Sigmoid colon (tissue), 7 donors: ENCODE measurements around the gene ARL5A. TPM values are rescaled to one million over a fixed set of nuclear protein-coding genes. Genes with fewer than 3 reads are reported as not detected.

Experiments used
- DNase-seq: peaks from one replicate; pipeline ENCODE4 v3.0.0-alpha.2; 2019
- H3K27ac ChIP-seq, 4 donors: fragments of 200-600 bp; sonication (generic); one replicate each; pipeline ENCODE4 v1.5.1; 2016 to 2019; ENCODE audit warnings: mild to moderate bottlenecking in 1 of 4
- H3K27me3 ChIP-seq, 3 donors: fragments of 200-600 bp; sonication (generic); one replicate each; pipeline ENCODE4 v1.5.1; 2019; ENCODE audit warnings: mild to moderate bottlenecking in 1 of 3
- H3K36me3 ChIP-seq, 4 donors: fragments of 200-600 bp; sonication (generic); one replicate each; pipeline ENCODE4 v1.5.1; 2016 to 2019
- H3K4me1 ChIP-seq, 4 donors: fragments of 200-600 bp; sonication (generic); one replicate each; pipeline ENCODE4 v1.5.1; 2017 to 2019
- H3K4me3 ChIP-seq, 4 donors: fragments of 200-600 bp; sonication (generic); one replicate each; pipeline ENCODE4 v1.5.1; 2017 to 2019; ENCODE audit warnings: mild to moderate bottlenecking in 2 of 4, moderate library complexity in 1 of 4
- H3K9me3 ChIP-seq, 4 donors: fragments of 200-600 bp in 3 of 4; sonication (generic) in 3 of 4; one replicate each; pipeline versions ENCODE4 v1.5.1 to v1.6.1; 2013 to 2019
- EP300 ChIP-seq, 4 donors: sonication (generic); formaldehyde crosslinking; IDR thresholded peaks; one replicate each; pipeline ENCODE4 v1.6.1; 2017; ENCODE audit warnings: antibody characterized with exemption in 4 of 4
- POLR2A ChIP-seq, 2 donors: fragments of 450-650 bp; IDR thresholded peaks; one replicate each; pipeline ENCODE4 v1.6.1; 2016; ENCODE audit warnings: antibody characterized with exemption in 2 of 2, mild to moderate bottlenecking in 2 of 2, moderate library complexity in 2 of 2
- POLR2AphosphoS5 ChIP-seq, 4 donors: sonication (generic); formaldehyde crosslinking; IDR thresholded peaks; one replicate each; pipeline ENCODE4 v1.6.1; 2017; ENCODE audit warnings: antibody characterized with exemption in 4 of 4
- WGBS, 2 donors: extraction: QIAGEN DNeasy Blood & Tissue Kit; methylation state at CpG; one replicate each; pipeline ENCODE4 v1.1.7; 2013; 5-methylcytosine and 5-hydroxymethylcytosine counted together
- intact Hi-C: fragments of 100-400 bp; cut with DNase I; formaldehyde crosslinking; loops from one replicate; pipeline ENCODE4 v1.15.1; 2023
- polyA plus RNA-seq, 3 donors: library from polyadenylated mRNA; stranded (reverse); fragments of 200-250 nt; gene quantifications; one replicate each; pipeline ENCODE4 v1.2.3, GENCODE V29; 2013
- total RNA-seq, 4 donors: library from RNA; depleted of rRNA; stranded (reverse); fragments of >200 nt; gene quantifications; one replicate each; pipeline ENCODE4 v1.1.0, GENCODE V29; 2016
- TF ChIP-seq, protein P1 (sequence below), 4 experiments: fragments of 450-650 bp in 3 of 4; fragments of 200-600 bp in 1 of 4; IDR thresholded peaks; one replicate each; pipeline ENCODE4 v1.5.1; 2016 to 2019; ENCODE audit warnings: antibody characterized with exemption in 4 of 4, mild to moderate bottlenecking in 3 of 4, moderate library complexity in 2 of 4
- donor health status: healthy with polysubstance abuse.
- donor health status: Bipolar disorder and iron deficiency.
- donor health status: healthy.

The ARL5A gene
- total and polyA plus RNA-seq, 7 donors, result 12.7 to 46.4 (median 41.3) TPM

DNA sequence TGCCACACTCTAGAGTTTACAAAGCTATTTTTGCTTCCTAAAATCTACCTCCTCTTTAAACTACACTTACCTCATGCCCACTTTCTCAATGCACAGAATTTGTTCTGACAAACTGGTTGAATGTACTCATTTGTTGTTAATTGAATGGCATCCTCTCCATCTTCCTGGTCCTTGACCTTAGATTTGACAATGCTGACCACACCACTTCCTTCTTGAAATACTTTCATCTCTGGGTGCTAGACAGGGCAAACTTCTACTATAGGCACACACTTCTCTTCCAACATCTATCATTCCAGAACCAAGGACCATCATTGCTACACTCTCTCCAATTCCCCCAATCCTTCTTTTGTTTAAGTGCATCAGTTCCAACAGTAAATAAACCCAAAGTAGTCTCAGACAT lies 22.3 kb downstream of the ARL5A start:
- Histone ChIP-seq H3K36me3 (peaks cover 0 to 52% (median 7%) of the 10 kb centered on the region in 4 donors), H3K9me3 (no peaks in the 10 kb centered on the region), H3K27me3 (no peaks in the 10 kb centered on the region), H3K4me1 (peaks cover 0 to 5% (median 0%) of the 10 kb centered on the region in 4 donors), H3K4me3 (no peak overlapping the region), H3K27ac (no peak overlapping the region)
- intact Hi-C loops, result no loop called here
- DNase-seq, result no peak
- TF ChIP-seq POLR2AphosphoS5 (IDR thresholded peaks at IDR 0.05), result no peak
- TF ChIP-seq EP300 (IDR thresholded peaks at IDR 0.05), result no peak
- no peak for TF ChIP-seq POLR2A (IDR thresholded peaks at IDR 0.05)
- TF ChIP-seq, protein P1, sequence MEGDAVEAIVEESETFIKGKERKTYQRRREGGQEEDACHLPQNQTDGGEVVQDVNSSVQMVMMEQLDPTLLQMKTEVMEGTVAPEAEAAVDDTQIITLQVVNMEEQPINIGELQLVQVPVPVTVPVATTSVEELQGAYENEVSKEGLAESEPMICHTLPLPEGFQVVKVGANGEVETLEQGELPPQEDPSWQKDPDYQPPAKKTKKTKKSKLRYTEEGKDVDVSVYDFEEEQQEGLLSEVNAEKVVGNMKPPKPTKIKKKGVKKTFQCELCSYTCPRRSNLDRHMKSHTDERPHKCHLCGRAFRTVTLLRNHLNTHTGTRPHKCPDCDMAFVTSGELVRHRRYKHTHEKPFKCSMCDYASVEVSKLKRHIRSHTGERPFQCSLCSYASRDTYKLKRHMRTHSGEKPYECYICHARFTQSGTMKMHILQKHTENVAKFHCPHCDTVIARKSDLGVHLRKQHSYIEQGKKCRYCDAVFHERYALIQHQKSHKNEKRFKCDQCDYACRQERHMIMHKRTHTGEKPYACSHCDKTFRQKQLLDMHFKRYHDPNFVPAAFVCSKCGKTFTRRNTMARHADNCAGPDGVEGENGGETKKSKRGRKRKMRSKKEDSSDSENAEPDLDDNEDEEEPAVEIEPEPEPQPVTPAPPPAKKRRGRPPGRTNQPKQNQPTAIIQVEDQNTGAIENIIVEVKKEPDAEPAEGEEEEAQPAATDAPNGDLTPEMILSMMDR (IDR thresholded peaks at IDR 0.05), result no peak

DNA sequence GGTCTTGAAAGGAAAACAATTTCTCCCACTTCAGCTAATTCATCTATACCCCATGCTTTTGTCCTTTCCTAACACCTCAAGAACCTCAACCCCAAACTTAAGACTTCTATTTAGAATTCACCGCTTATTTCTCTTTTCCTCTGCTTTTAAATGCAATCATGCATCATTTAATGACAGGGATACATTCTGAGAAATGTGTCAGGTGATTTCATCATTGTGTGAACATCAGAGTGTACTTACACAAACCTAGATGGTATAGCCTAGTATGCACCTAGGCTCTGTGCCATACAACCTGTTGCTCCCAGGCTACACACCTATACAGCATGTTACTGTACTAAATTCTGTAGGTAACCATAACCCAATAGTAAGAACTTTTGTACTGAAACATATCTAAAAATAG lies 22.9 kb downstream of the ARL5A start:
- peaks cover 0 to 5% (median 0%) of the 10 kb centered on the region in 4 donors for H3K4me1 ChIP-seq
- TF ChIP-seq, protein P1 (IDR thresholded peaks at IDR 0.05), result no peak
- no peak for TF ChIP-seq EP300 (IDR thresholded peaks at IDR 0.05)
- no peak for TF ChIP-seq POLR2A (IDR thresholded peaks at IDR 0.05)
- TF ChIP-seq POLR2AphosphoS5 (IDR thresholded peaks at IDR 0.05), result no peak
- no peak overlapping the region for H3K27ac ChIP-seq
- no peaks in the 10 kb centered on the region for H3K27me3 ChIP-seq
- H3K9me3 ChIP-seq, result no peaks in the 10 kb centered on the region
- intact Hi-C loops, result no loop called here
- no peak for DNase-seq
- WGBS, 2 donors, result 96 to 97% methylated on average over 1 of the region's 1 CpG
- peaks cover 0 to 48% (median 7%) of the 10 kb centered on the region in 4 donors for H3K36me3 ChIP-seq
- H3K4me3 ChIP-seq, result no peak overlapping the region

DNA sequence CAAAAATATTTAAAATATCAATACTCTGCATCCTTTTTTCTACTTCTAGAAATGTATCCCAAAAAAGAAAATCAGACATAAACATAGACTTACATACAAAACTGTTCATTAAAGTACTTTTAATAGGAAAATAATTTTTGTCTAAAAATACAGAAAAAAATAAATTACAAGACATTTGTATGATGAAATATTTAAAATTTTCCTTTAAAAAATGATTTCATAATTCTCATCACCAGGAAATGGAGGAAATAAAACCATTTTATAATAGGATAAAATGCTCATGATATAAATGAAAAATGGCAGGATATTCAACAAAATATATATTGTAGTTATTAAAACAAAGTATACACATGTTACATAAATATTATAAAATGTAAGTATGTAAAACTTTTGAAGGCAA lies 24.4 kb downstream of the ARL5A start:
- Histone ChIP-seq H3K4me3 (no peak overlapping the region), H3K27me3 (no peaks in the 10 kb centered on the region), H3K36me3 (peaks cover 0 to 44% (median 7%) of the 10 kb centered on the region in 4 donors), H3K4me1 (peaks cover 0 to 5% (median 0%) of the 10 kb centered on the region in 4 donors), H3K9me3 (no peaks in the 10 kb centered on the region), H3K27ac (no peak overlapping the region)
- TF ChIP-seq EP300 (IDR thresholded peaks at IDR 0.05) (no peak), POLR2AphosphoS5 (IDR thresholded peaks at IDR 0.05) (no peak)
- intact Hi-C loops, result no loop called here
- DNase-seq, result no peak

DNA sequence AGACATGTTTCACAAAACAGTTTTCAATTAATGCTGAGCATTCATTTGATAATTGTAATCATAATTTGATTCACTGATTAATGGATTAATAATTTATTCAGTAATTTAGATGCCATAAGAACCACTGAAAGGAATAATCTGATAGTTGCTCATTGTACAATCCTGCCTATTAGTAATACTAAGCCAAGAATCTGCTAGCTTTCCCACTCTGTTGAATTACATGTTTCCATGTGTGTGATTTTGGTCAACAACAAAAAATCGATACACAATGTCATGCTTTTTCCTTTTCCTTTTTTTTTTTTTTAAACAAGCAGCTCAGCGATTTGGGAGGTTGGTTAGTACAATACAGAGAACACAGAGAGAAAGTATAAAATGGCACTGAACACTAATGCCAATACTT lies 25.9 kb downstream of the ARL5A start:
- intact Hi-C loops, result no loop called here
- Histone ChIP-seq H3K27ac (no peak overlapping the region), H3K9me3 (no peaks in the 10 kb centered on the region), H3K4me3 (no peak overlapping the region), H3K27me3 (no peaks in the 10 kb centered on the region), H3K4me1 (no peaks in the 10 kb centered on the region), H3K36me3 (peaks cover 0 to 44% (median 7%) of the 10 kb centered on the region in 4 donors)
- WGBS, 2 donors, result 95 to 99% methylated on average over 2 of the region's 2 CpGs
- TF ChIP-seq, protein P1 (IDR thresholded peaks at IDR 0.05), result no peak
- TF ChIP-seq POLR2AphosphoS5 (IDR thresholded peaks at IDR 0.05) (no peak), POLR2A (IDR thresholded peaks at IDR 0.05) (no peak), EP300 (IDR thresholded peaks at IDR 0.05) (no peak)
- no peak for DNase-seq

DNA sequence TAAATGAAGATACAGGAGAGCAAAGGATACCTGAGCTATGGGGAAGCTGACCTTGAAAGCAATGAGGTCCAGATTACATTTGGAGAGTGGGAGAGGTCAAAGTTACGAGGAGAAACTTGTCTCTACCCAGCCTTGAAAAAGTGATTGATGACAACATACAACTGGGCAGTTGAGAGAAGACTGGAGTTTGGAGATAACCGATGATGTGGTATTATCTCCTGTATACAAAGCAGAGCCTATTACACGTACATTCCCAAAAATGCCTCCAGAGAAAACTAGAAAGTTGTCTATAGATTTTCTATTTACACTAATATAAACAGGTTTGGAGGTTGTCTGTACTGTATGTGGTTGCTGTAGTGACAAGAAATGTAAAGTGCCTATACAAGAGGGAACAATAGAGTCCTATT lies 28.3 kb downstream of the ARL5A start:
- no peaks in the 10 kb centered on the region for H3K27me3 ChIP-seq
- peaks cover 0 to 31% (median 0%) of the 10 kb centered on the region in 4 donors for H3K36me3 ChIP-seq
- no peak for DNase-seq
- H3K4me3 ChIP-seq, result no peak overlapping the region
- WGBS, 2 donors, result 95 to 96% methylated on average over 3 of the region's 3 CpGs
- H3K27ac ChIP-seq, result no peak overlapping the region
- no peak for TF ChIP-seq EP300 (IDR thresholded peaks at IDR 0.05)
- TF ChIP-seq POLR2A (IDR thresholded peaks at IDR 0.05), result no peak
- TF ChIP-seq, protein P1 (IDR thresholded peaks at IDR 0.05), result no peak
- no peak for TF ChIP-seq POLR2AphosphoS5 (IDR thresholded peaks at IDR 0.05)
- H3K4me1 ChIP-seq, result no peaks in the 10 kb centered on the region
- no peaks in the 10 kb centered on the region for H3K9me3 ChIP-seq
- intact Hi-C loops, result no loop called here
